GM21737 (cell line): ENCODE measurements around the gene RAB44.

Experiments
- ATAC-seq: cut with Tn5 transposase; IDR thresholded peaks from one replicate; pipeline ENCODE4 v1.9.1; 2021; ENCODE audit warnings: mild to moderate bottlenecking, moderate library complexity; ENCODE audit not compliant: unreplicated experiment

Gene RAB44

DNA sequence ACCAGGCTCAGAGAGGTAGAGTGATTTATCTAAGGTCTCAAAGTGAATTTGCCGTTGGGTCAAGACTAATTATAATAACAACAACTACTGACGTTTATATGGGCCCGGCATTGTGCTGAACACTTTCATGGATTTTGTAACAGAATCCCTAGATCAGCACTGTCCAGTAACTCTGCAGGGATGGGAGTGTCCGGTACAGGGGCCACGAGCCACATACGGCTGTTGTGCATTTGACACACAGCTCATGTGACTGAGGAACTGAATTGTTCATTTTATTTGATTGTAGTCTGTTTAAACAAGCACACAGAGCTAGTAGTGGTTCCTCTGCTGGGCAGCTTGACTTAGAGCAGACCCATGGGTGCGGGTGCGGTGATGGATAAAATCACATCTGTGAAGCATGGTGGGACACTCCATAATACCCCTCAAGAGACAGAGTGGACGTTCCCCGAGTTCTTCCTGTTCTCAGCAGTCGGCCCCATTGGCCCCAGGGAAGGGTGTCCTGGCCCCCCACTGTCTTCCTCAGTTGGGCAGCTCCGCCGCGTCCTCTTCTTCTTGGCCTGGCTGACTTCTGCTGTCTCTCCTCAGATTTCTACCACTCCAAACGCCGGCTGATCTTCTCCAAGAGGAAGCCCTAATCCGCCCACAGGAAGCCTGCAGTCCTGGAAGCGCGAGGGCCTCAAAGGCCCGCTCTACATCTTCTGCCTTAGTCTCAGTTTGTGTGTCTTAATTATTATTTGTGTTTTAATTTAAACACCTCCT, 12.3 kb upstream of the RAB44 start:
- no peak for ATAC-seq

DNA sequence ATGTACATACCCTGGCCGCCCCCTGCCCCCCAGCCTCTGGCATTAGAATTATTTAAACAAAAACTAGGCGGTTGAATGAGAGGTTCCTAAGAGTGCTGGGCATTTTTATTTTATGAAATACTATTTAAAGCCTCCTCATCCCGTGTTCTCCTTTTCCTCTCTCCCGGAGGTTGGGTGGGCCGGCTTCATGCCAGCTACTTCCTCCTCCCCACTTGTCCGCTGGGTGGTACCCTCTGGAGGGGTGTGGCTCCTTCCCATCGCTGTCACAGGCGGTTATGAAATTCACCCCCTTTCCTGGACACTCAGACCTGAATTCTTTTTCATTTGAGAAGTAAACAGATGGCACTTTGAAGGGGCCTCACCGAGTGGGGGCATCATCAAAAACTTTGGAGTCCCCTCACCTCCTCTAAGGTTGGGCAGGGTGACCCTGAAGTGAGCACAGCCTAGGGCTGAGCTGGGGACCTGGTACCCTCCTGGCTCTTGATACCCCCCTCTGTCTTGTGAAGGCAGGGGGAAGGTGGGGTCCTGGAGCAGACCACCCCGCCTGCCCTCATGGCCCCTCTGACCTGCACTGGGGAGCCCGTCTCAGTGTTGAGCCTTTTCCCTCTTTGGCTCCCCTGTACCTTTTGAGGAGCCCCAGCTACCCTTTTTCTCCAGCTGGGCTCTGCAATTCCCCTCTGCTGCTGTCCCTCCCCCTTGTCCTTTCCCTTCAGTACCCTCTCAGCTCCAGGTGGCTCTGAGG, 11.5 kb upstream of the RAB44 start:
- ATAC-seq: no peak

DNA sequence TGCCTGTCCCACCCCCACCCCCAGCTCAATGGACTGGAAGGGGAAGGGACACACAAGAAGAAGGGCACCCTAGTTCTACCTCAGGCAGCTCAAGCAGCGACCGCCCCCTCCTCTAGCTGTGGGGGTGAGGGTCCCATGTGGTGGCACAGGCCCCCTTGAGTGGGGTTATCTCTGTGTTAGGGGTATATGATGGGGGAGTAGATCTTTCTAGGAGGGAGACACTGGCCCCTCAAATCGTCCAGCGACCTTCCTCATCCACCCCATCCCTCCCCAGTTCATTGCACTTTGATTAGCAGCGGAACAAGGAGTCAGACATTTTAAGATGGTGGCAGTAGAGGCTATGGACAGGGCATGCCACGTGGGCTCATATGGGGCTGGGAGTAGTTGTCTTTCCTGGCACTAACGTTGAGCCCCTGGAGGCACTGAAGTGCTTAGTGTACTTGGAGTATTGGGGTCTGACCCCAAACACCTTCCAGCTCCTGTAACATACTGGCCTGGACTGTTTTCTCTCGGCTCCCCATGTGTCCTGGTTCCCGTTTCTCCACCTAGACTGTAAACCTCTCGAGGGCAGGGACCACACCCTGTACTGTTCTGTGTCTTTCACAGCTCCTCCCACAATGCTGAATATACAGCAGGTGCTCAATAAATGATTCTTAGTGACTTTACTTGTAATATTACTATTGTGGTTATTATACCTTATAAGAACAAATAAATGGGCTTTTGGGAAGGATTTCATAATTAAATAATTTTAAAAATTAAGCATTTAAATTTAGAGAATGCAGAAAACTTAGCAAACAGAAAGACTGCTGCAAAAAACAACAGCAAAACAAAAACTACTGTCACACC, 10.7 kb upstream of the RAB44 start:
- no peak for ATAC-seq

DNA sequence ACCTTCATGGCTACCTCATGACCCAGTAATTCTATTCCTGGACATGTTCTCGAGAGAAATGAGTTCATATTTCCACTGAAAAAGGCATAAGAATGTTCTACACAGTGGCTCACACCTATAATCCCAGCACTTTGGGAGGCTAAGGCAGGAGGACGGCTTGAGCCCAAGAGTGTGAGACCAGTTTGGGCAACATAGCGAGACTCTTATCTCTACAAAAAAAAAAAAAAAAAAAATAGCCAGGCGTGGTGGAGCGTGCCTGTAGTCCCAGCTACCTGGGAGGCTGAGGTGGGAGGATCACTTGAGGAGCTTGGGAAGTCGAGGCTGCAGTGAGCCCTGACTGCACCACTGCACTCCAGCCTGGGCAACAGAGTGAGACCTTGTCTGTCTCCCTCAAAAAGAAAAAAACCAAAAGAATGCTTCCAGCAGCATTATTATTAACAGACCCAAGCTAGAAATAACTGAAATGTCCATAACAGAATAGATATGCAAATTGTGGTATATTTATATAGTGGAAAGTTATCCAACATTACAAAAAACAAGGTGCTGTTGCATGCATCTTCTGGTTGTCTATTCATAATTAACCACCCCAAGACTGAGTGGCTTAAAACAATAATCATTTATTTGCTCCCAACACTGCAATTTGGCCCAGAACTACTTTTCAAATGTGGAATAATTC, 9.4 kb upstream of the RAB44 start:
- ATAC-seq: no peak

DNA sequence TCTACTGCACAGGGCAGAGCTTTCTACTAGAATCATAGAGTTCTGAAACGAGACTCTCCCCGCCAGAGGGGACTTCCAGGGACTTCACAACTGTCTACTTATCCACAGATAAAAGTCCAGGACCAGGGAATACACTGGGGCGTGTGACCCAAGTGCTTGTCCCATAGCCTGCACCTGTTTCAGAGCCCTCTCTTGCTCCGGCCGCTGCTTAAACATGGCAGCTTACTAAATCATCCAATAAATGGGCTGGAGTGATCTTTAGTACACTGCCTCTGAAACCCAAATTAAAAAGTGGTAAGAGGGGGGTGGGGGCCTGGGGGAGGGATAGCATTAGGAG, 8.9 kb upstream of the RAB44 start:
- no peak for ATAC-seq

DNA sequence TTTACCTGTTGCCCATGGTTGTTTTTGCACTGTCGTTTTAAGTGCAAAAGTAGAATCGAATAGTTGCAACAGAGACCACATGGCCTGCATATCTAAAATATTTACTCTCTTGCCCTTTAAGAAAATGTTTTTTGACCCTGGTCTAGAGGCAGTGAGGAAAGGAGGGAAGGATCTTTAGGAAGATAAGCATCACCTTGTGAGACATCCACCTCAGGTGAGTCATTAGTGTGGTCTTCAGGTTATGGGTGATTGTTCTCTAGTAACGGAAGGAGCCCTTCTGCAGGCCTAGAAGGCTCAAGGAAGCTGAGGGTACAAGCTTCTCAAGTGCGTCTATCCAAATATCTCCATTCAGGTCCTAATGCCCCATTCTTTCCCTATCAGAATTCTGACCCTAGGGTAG, 6.6 kb upstream of the RAB44 start:
- ATAC-seq: no peak

DNA sequence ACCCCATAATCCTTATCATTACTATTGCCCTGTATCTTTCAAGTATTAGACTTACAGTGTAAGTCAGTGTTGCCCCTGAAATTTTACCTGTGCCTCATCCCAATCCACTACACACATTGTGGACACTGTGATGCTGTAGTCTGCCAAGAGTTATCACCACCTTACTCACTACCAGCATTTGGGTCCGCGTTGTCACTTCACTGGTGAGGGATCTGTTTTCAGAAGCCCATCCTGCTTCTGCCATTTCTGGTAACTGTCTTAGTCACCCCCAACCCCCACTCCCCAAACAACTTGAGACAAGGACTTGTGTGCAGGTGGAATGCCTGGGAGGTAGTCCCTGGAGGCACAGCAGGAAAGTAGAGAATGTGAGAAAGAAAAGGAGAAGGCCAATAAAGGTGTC, 6.0 kb upstream of the RAB44 start:
- ATAC-seq: no peak

DNA sequence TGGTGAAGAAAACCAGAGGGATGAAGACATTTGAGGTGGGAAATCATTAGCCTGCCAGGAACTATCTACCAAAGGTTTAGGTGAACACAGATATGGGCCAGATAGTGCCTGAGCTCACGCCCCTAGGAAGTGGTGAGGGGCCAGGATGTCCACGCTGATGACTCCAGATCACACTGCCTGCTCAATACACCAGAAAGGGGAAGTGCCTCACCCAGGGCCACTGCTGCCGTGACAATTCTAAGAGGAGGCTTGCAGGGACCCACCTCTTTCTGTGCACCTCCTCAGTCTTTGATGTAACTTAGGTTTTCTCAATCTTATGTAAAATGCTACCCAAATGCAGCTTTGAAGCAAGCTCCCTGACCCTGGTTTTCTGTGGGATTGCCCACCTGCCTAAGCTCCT, 5.4 kb upstream of the RAB44 start:
- no peak for ATAC-seq

DNA sequence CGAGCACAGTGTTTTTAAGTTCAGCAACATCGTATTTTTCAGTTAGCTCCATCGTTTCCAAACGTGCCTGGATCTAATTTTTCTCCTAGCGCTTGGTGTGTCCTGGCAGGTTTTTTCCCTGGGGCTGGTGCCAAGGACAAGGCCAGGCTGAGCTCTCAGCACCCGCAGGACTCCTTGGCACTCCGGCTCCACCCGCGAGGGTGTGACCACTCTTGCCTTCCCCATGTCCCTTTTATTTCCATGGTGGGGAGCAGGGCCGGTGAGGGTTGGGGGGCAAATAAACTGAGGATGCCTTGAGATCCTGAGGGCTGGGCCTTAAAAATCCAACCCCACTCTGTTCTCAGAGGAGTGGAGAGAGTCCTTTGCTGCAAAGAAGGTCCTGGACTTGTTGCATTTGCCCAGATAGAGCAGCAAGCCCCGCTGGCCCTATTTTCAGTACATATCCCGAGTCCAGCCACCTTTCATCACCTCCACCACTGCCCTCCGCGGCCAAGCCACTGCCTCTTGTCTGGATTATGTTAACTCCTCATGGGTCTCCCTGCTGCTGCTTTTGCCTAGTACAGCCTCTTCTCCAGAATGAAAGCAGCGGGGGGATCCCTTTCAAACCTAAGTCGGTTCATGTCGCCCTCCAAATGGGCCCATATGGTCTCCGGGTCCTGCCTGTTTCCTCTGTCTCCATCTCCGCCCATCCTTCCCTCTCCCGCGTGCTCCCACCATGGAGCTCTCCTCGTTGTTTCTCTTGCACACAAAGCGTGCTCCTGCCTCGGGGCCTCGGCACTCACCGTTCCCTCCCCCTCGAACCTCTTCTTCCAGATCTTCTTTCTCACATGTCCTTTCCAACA, 4.5 kb upstream of the RAB44 start:
- no peak for ATAC-seq

DNA sequence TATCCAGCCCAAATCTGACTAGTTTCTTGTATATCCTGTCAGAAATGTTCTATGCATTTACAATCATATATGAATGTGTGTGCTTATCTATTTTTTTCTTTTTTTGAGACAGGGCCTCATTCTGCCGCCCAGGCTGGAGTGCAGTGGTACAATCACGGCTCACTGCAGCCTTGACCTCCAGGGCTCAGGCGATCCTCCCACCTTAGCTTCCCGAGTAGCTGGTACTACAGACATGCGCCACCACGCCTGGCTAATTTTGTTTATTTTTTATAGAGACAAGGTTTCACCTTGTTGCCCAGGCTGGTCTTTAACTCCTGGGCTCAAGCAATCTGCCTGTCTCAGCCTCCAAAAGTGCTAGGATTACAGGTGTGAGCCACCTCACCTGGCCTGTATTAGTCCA, 3.0 kb upstream of the RAB44 start:
- ATAC-seq: no peak

DNA sequence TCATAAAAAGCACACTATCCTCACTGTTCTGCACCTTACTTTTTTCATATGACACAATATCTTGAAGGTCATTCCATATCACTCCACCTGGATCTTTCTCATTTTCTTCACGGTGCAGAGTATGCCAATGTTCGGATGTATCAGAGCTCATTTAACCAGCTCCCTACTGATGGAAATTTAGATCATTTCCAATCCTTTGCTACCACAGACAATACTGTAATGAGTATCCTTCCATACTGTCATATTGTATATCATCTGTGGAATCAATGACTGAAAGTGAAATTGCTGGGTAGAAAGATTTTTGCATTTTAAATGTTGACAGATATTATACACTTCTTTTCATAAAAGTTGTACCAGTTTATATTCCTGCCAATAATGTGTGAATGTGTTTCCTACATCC, 2.2 kb upstream of the RAB44 start:
- ATAC-seq: no peak

DNA sequence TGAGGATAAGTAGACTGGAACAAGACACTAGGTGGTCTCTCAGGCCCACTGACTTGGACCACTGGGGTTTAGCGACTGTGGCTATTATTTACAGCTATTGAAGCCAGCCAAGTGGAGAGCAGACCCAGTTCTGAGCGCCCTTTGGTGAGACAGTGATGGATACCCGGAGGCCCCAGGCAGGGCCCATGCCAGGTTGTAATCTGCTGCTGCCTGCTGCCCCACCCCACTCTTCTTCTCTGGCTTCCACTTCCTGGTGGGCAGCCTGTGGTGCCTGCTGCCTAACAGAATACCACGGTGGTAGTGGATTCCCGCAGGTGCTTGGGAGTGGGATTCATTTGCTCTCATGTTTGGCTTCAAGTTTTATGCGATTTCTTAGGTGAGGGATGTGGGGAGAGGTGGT, 570 bp downstream of the RAB44 start:
- no peak for ATAC-seq

DNA sequence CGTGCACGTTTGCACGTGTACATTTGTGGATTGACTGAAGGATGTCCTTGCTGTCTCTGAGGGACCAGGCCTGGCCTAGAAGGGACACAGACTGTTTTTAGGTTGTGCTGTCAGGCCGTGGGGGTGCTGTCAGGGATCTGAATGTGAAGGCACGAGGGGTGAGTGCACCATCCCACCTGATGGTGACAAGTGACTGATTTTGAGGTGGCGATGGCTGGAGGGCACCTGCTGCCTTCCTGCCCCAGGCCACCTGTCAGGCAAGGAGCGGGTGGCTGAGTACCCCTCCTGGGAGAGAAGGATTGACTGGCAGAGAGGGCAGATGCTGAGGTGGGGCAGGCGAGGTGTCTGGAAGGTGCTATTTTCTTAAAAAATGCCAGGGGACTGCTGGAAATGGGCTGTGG, 1.2 kb downstream of the RAB44 start:
- no peak for ATAC-seq

DNA sequence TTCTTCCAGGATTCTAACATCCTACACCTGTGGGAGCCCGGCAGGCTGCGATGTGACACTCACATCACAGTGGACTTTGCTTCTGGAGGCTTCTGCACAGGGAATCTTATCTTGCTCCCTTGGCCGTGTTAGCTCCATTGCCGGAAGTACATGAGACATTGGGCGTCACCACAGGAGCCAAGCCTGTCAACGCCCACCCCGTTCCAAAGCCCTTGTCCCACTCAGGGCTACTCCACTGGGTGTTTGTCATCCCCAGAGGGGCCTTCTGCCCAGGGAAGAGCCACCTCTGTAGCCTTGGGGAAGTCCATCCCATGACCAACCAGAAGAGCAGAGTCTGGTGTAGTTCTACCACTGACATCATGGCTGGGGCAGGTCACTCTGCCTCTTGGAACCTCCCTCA, 1.7 kb downstream of the RAB44 start:
- no peak for ATAC-seq

DNA sequence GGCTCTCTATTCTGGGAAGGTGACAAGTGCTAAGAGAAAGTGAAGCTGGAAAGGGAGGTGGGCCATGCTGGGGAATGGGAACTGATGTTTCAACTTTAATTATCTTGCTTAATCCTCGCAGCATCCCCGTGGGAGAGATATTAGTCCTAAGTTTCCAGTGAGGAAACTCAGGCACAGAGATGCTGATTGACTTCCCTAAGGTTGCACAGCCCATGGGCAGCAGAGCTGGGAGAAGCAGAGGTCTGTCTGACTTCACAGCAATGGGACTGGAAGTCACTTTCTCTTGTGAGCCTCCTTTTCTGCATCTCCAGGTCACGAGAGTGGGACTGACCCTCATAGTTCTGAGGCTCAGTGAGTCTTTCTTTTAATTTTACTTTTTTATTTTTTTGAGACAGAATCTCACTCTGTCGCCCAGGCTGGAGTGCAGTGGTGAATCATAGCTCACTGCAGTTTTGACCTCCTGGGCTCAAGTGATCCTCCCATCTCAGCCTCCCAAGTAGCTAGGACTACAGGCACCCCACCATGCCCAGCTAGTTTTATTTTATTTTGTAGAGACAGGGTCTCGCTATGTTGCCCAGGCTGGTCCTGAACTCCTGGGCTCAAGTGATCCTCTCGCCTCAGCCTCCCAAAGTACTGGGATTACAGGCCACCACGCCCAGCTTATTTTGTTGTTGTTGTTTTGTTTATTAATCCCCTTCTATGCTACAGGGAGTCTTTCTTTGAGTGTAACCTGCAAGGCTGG, 2.6 kb downstream of the RAB44 start:
- no peak for ATAC-seq

DNA sequence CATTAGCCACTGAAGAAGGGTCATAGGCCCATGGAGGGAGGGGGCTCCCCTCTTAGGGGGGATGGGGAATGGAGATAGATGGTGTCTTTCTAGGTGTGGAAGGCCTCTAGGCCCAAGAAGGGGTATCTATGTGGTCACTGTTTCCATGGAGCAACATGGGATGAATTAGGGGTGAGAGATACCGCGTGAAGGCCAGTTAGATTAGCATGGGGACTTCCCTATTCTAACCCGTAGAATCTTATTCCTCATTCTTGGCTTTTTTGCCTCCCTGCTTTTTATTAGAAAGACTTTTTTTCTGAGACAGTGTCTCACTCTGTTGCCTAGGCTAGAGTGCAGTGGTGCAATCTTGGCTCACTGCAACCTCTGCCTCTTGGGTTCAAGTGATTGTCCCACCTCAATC, 3.2 kb downstream of the RAB44 start:
- no peak for ATAC-seq

DNA sequence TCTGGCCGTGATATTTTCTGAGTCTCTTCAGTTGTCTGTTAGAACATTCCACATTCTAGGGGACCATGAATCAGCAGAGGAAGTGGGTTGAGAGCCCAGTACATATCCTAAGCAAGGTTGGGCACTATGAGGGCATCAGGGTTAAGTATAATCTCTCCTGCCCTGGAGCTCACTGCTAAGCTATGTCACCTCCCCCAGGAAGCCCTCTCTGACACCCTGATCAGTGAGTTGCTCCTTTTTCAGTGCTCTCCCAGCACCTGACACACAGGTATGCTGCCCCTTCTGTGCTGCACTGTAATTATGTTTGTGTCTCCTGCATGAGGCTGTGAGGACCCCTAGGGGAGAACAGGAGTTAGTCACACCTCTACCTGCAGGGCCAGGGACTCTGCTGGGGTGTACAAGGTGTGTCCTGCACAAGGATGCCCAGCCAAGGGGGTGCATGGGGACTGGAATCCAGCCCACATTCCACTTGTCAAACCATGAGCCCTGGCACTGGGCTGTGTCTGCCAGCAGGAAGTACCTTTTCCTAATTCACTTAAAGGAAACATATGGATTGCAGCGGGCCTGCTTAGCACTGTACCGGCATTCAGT, 3.9 kb downstream of the RAB44 start:
- no peak for ATAC-seq

DNA sequence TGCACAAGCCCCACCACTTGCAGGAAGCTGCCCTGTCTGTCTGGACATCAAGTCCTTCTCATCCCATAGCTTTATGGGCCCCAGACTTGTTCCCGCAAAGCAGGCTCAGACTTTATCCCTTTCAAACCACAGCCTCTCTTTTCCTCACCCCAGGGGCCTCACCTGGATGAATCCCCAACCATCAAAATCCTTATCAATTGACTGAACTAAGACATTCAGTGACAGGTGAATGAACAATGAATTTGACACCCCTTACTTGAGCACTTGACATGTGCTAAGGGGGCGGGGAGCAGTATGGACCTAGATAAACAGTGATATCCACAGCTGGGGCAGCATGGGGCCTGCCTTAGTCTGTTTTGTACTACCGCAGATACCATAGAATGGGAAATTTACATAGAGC, 5.0 kb downstream of the RAB44 start:
- no peak for ATAC-seq

DNA sequence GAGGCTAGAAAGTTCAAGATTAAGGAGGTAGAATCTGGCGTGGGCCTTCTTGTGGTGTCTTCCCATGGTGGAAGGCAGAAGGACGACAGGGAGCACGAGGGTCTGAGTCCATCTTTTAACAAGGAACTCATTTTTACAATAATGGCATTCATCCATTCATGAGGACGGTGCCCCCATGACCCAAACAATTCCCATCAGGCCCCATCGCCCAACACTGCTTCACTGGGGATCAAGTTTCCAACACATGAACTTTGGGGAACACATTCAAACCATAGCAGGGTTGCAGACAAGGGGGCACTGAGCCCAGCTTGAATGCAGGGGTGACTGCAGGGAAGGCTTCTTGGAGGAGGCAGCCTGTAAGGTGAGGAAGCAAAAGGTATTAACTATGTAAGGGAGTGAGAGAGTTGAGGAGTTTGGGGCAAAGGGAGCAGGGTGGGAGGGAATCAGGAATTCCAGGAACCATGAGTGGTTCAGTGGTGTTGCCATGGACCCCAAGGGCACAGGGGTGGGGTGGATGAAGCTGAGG, 5.5 kb downstream of the RAB44 start:
- no peak for ATAC-seq
